Chondrocyte (in vitro differentiated cells): ENCODE results near the gene ZNF423. TPM values are rescaled to one million over a fixed set of nuclear protein-coding genes. Genes with fewer than 3 reads are reported as not detected.

Experiments used
- DNase-seq: peaks from one replicate; pipeline ENCODE4 v3.0.0; 2021; ENCODE audit warnings: mixed read lengths, low spot score
- H3K27ac Mint-ChIP-seq: one replicate; pipeline ENCODE4 v1.8.0; 2021; ENCODE audit warnings: mild to moderate bottlenecking, moderate library complexity, mixed read lengths; ENCODE audit not compliant: unreplicated experiment
- H3K27me3 Mint-ChIP-seq: 2 replicates; pipeline ENCODE4 v1.8.0; 2021; ENCODE audit warnings: low read depth, mixed read lengths
- H3K36me3 Mint-ChIP-seq: 2 replicates; pipeline ENCODE4 v1.8.0; 2021; ENCODE audit warnings: low read depth, mixed read lengths
- H3K4me1 Mint-ChIP-seq: 2 replicates; pipeline ENCODE4 v1.8.0; 2021; ENCODE audit warnings: low read depth, mild to moderate bottlenecking, mixed read lengths
- H3K4me3 Mint-ChIP-seq: one replicate; pipeline ENCODE4 v1.8.0; 2021; ENCODE audit warnings: mild to moderate bottlenecking, moderate library complexity, mixed read lengths; ENCODE audit not compliant: unreplicated experiment
- H3K9me3 Mint-ChIP-seq: 2 replicates; pipeline ENCODE4 v1.8.0; 2021; ENCODE audit warnings: low read depth, mixed read lengths
- total RNA-seq: library from RNA; stranded (reverse); gene quantifications from 3 replicates; pipeline ENCODE4 v1.2.1, GENCODE V29; 2021
- TF ChIP-seq, protein P1 (sequence below): fragments of 200-600 bp; sonication (generic); IDR thresholded peaks from 2 replicates; pipeline ENCODE4 v1.5.0; 2021; ENCODE audit warnings: antibody characterized with exemption, mild to moderate bottlenecking, moderate library complexity

ZNF423 gene
- total RNA-seq, 1 donor from 2014 or later, result 4.7 TPM

DNA sequence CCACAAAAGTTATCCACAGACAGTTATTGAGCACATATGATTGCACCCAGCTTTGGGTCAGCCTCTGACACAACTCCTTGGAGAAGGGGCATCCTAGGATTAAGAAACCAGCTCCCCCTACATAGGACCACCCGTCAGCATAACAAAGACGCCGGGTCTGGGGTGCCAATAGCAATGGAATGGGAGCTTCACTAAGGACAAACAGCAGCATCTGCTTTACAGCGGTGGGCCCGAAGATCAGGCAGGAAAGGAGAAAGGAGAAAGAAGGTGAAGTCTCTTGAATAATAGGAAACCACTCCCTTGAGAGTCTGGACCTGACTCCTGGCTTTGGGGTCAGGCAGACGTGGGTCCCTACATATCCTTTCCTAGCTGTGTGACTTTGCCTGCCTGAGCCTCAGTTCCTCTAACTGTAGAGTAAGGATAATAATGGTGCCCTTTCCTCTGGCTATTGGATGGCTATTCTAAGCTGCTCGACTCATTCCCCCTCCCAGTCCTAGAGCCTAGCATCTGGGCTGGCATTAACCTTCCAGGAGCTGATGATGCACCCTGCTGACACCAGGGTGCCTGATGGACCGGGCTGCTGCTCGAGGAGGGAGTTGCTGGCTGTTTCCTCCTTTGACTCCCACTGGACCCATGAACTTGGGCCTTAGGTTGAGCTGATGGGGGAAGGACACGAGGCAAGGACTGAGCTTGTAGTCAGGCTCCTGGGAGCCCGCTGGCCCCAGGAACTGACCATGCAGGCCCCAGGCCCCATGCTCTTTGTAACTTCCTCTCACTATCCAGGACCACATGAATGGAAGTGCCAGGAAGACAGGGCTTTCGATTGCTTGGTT is 388.2 kb downstream of the ZNF423 start:
- no peak for DNase-seq
- peaks cover 34% of the 10 kb centered on the region for H3K27me3 Mint-ChIP-seq
- no peak overlapping the region for H3K4me3 Mint-ChIP-seq
- H3K9me3 Mint-ChIP-seq, result no peaks in the 10 kb centered on the region
- TF ChIP-seq, protein P1, sequence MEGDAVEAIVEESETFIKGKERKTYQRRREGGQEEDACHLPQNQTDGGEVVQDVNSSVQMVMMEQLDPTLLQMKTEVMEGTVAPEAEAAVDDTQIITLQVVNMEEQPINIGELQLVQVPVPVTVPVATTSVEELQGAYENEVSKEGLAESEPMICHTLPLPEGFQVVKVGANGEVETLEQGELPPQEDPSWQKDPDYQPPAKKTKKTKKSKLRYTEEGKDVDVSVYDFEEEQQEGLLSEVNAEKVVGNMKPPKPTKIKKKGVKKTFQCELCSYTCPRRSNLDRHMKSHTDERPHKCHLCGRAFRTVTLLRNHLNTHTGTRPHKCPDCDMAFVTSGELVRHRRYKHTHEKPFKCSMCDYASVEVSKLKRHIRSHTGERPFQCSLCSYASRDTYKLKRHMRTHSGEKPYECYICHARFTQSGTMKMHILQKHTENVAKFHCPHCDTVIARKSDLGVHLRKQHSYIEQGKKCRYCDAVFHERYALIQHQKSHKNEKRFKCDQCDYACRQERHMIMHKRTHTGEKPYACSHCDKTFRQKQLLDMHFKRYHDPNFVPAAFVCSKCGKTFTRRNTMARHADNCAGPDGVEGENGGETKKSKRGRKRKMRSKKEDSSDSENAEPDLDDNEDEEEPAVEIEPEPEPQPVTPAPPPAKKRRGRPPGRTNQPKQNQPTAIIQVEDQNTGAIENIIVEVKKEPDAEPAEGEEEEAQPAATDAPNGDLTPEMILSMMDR, result no peak
- H3K4me1 Mint-ChIP-seq, result no peaks in the 10 kb centered on the region
- no peaks in the 10 kb centered on the region for H3K36me3 Mint-ChIP-seq
- no peak overlapping the region for H3K27ac Mint-ChIP-seq

DNA sequence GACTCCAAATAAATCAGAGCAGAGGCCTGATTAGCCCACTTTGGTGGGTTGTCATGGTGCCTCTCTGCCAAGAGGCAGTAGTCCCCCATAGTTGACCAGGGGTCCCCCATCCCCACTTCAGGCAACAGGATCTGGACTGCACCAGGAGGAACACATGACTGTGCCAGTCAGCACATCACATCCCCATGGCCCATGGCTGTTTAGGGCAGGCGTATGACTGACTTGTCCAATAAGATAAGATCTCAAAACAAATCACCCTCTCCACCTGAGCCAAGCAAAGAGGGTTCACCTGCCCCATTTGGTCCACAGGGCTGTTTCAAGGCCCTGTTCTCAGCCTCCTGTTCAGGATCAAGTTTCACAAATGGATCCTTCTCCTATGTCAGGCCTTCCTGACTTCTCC is 389.0 kb downstream of the ZNF423 start:
- no peak overlapping the region for H3K27ac Mint-ChIP-seq
- H3K4me3 Mint-ChIP-seq, result no peak overlapping the region
- peaks cover 2% of the 10 kb centered on the region for H3K36me3 Mint-ChIP-seq
- no peak for DNase-seq
- peaks cover 39% of the 10 kb centered on the region for H3K27me3 Mint-ChIP-seq
- TF ChIP-seq, protein P1, result no peak
- H3K4me1 Mint-ChIP-seq, result no peaks in the 10 kb centered on the region
- H3K9me3 Mint-ChIP-seq, result no peaks in the 10 kb centered on the region

DNA sequence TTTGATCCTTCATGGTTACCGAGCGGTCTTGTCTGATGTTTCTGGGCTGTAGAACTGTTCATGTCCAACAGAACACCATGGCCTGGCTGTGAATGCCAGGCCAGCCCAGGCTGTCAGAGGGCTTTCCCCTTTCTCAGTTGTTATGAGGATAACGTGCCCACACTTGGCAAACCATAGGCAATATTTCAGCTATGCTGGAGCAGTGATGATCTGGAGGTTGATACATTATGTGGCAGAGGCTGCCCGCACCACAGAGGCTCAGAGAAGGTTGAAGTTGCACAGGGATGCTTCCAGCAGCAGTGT is 389.4 kb downstream of the ZNF423 start:
- Mint-ChIP-seq H3K27me3 (peaks cover 41% of the 10 kb centered on the region), H3K36me3 (peaks cover 2% of the 10 kb centered on the region), H3K27ac (no peak overlapping the region), H3K4me1 (no peaks in the 10 kb centered on the region), H3K9me3 (no peaks in the 10 kb centered on the region), H3K4me3 (no peak overlapping the region)
- TF ChIP-seq, protein P1, result no peak
- DNase-seq, result no peak

DNA sequence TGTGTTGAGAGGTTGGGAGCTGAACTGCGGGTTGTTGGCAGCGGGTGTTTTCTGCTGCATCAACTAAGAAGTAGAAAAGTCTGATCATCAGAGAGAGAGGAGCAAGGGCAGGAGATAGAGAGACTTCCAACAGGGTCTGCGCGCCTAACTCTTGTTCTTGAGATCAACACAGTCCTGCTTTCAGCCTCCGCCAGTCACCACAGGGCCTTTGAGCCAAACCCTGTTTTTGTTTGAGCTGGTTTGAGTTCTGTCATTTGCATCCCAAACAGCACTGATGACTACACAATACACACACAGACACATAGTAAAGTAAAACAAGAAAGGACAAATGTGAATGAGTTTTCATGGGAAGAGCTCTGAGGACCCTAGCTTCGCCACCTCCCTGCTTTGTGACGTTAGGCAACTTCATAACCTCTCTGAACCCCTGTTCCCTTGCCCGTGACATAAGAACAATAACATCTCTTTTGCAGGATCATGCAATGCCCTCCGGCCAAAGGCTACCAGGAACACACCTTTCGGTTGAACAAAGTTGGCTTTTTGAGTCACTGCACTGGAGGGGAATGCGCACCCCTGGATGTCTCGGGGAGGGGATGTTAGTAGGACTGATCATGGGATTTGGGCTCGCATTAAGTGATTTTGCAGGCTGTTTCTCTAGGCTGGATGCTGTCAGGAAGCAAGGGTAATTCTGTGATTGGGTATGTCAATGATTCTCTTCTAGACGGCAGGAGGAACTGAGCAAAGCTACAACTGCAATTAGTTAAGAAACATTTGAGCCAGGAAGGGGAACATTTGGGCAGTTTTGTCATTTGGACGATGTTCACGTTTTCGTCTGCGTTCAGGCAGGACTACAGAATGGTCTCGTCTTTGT is 390.0 kb downstream of the ZNF423 start:
- Mint-ChIP-seq H3K9me3 (no peaks in the 10 kb centered on the region), H3K27ac (no peak overlapping the region), H3K27me3 (peaks cover 41% of the 10 kb centered on the region), H3K4me1 (no peaks in the 10 kb centered on the region), H3K36me3 (peaks cover 2% of the 10 kb centered on the region), H3K4me3 (no peak overlapping the region)
- TF ChIP-seq, protein P1, result no peak
- no peak for DNase-seq

DNA sequence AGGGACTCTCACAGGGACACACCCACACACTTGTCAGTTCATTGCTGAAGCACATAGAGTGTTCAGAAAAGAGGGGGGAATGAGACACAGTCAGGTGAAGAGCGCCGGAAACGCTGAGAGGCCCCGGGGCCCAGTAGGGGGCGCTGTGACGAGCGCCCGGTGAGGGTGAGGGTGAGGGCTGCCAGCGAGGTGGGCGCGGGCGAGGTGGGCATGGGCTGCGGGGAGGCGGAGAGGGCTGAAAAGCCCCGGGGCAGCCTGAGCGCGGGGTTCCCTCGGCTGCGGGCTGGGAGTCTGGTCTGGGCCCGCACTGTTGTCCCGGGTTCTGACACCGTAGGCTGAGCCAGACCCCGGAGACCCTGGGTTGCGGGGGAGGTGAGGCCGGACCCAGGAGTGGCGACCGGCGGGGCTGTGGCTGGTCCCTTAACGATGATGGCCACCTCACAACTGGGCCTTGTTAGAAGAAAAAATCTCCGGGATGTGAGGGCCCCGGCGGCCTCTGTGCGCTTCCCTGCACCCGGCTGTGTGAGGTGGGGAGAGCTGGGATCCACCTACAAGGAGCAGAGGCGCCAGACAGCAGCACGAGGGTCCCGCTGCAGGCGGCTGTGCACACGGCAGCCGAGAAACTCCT is 390.9 kb downstream of the ZNF423 start:
- no peaks in the 10 kb centered on the region for H3K9me3 Mint-ChIP-seq
- H3K4me3 Mint-ChIP-seq, result no peak overlapping the region
- DNase-seq, result peak; percentile 64
- TF ChIP-seq, protein P1, result peak; percentile 66
- peaks cover 2% of the 10 kb centered on the region for H3K36me3 Mint-ChIP-seq
- H3K4me1 Mint-ChIP-seq, result no peaks in the 10 kb centered on the region
- H3K27ac Mint-ChIP-seq, result no peak overlapping the region
- peaks cover 45% of the 10 kb centered on the region for H3K27me3 Mint-ChIP-seq
